NCI-H510A (cell line): ENCODE results near the gene BDKRB1.

Source experiments
- DNase-seq: peaks from one replicate; lab custom pipeline; 2025; lab: John Stamatoyannopoulos, UW

BDKRB1 gene

DNA sequence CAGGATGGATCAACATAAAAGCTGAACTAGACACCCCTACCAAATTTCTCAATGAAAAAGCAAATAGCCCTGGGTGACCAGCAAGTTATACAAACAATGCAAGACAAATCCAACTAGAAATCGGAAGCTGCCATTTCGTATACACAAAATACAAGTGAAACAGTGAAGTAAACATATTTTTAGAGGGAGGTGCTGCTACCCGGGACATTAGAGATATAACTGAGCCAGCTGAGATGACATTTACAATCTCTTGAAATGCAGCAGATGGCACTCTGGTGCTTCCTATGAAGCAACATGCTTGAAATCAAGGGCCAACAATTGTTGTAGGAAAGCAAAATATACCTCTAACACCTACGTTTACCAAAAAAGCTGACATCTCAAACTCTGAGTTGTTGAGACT is 25.5 kb downstream of the BDKRB1 start:
- no peak for DNase-seq

DNA sequence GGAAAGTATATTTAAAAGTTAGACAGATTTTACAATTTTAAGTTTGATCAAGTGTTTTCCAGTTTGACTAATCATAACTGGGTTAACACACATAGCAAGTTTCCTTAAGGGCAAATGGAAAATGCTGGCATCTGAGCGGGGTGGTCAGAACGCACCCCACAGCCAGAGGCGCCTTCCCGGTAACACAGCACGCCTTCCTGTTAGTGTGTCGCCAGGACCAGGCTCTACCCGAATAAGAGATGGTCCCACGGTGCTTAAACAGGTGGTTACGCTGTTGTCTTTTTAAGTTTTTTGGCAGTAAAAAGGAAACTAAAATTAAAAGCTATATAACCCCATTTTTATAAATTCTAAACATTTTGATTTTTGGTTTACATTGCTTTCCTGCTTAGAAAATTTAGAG is 28.0 kb downstream of the BDKRB1 start:
- no peak for DNase-seq

DNA sequence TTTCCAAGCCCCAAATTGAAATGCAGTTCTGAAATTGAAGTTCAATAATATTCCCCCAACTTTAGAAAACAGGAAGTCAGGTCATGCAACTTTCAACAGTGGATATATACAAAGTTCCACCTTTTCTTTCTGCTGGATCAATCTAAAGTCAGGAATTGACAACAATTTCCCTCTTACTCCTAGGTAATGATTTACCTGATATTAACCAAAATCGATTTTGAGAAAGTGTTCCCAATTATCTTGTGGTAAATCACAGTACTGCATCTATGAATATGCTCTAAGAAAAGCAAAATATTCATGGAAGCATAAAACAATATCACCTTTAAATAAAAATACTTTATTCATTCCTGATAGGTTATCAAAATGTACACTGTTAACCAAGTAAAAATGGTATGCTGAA is 28.4 kb downstream of the BDKRB1 start:
- no peak for DNase-seq

DNA sequence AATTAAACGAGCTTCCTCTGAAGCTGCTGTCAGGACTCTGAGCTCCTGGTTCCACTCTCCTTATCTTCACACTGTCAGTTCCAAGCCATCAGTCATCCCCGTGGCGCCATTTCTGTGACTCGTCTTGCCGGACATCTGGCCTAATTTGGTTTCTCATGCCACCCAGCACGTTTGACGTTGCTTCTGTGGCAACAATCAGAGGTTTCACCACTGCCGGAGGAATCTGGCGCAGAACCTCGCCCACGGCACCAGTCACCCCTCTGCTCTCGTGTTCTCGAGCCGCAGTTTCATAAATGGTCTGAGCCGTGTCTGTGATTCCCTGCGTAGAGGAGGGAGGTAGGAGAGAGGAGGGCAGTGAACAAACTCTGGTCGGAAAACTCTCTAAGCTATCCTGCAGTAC is 29.7 kb downstream of the BDKRB1 start:
- DNase-seq = no peak

DNA sequence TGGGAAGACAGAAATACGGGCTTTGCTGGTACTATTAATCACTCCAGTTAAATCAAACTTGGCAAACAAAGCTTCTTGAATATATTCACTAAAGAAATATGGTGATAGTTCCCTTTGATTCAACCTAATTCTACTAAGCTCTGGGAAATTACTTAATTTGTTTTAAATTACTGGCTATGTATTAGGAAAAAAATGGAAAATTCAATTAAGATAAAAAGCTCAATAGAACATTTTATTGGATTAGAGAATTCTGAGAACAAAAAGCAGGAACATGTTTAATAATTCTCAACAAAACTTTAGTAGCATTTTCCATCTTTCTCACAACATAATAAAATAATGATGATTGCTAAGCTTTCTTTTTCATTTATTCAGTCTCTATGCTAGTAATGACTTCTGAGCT is 30.2 kb downstream of the BDKRB1 start:
- no peak for DNase-seq

DNA sequence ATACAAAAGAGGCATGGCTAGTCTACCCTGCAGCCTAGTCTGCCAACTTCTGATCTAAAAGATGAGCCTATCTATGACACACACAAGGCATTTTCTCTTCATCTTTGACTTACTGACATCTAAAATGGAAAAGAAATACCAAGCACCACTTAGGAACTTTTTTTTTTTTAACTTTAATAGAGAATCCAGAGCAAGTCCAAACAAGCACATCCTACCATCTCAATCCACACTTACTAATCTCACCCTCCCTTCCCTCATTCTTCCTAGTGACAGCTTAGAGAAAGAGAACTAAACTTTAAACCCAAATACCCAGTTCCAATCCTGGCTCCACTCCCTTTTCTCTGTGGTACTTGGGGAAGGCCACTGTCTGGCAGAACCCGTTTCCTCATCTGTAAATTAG is 31.8 kb downstream of the BDKRB1 start:
- no peak for DNase-seq

DNA sequence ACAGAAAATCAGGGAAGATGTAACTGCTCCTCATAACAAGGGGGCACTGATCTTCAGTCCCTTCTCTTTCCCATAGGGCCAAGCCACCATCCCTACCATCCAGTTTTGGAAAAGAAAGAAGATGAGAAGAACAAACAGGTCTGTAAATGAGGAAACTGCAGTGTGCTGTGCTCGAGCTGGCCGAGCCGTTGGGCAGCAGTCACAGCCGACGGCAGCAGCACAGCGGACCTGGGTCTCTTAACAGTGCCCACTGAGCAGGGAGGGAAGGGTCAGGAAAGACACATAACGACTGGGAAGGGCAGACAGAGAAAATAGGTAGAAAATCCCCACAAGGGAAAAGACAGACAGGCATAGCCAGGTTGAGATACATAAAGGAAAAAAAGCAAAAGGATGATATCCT is 38.2 kb downstream of the BDKRB1 start:
- DNase-seq = no peak

DNA sequence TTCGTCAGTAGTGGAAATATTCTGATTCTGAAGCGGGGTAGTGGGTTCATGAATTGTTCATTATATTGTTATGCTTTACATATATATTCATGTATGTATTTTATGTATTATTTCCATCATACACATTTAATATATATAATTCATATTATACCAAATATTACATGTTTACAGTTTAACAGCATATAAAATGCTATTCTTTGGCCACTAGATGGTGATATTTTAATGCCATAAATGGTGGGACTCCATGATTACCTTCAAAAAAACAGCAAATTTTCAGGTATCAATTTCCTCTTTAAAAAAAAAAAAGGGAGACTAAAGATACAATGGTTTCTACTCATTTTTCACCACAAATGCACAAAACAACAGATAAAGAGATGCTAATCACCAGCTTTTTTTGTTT is 41.0 kb downstream of the BDKRB1 start:
- no peak for DNase-seq

DNA sequence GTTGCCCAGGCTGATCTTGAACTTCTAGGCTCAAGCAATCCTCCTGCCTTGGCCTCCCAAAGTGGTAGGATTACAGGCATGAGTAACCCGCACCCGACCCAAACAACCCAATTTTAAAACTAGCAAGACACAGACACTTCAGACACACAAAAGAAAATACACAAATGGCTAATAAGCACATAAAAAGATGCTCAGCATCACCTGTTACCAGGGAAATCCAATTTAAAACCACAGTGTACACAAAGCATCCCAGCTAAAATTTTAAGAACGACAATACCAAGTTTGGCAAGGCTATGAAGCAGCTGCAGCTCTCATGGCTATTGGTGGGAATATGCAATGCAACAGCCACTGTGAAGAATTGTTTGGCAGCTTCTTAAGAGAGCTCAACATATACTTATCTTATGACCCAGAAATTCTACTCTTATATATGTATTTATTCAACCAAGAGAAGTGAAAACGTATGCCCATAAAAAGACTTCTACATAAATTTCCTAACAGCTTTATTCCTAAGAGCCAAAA is 42.0 kb downstream of the BDKRB1 start:
- no peak for DNase-seq

DNA sequence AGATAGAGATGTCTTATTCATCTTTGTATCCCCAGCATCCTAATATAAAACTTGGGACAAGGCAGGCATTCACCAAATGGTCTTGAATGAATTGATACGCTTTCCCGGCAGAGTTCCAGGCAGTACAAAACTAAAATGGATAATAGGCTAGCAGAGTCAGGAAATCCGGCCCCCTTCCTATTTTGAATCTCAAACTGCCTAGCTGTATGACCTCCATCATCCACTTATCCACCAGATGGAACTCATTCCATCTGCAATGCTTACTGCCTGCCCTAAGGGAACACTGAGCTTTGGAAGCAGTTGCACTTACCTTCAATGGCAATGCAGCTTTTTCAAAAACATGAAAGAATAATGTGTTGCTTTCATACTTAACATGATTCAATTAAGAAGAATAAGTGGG is 43.4 kb downstream of the BDKRB1 start:
- no peak for DNase-seq

DNA sequence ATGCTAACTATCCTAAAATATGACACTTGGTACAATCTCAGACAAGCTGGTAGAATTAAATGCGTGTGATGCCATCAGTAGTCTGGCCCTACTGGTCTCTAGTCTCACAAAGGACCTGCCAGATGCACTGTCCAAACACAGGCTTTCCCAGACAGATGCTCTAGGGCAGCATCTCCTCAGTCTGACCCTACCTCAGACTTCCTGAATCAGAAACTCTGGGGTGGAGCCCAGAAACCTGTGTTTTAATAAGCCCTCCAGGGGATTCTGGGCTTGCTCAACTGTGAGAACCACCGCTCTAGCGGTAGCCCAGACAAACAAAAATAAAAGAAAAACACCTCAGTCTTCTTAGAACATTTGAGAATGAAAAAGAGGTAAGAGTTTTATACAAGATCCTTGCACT is 48.0 kb downstream of the BDKRB1 start:
- DNase-seq = no peak

DNA sequence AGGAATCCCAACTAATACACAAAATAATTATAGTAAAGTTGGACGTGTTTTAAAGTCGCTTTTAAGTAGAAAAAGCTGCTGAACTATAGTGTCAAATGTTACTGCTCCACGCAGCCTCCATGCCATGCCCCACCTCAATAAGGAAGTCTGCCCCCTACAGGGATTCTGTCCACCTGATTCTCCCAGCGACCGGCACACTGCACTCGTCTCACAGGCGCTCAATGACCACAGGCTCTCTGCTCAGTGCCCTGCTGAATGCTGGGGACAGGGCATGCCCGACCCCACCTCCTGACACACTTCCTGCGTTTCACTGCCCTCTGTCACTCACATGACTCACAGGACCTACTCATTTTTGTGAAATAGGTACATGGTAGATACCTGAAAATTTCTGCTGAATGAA is 48.9 kb downstream of the BDKRB1 start:
- DNase-seq = no peak

DNA sequence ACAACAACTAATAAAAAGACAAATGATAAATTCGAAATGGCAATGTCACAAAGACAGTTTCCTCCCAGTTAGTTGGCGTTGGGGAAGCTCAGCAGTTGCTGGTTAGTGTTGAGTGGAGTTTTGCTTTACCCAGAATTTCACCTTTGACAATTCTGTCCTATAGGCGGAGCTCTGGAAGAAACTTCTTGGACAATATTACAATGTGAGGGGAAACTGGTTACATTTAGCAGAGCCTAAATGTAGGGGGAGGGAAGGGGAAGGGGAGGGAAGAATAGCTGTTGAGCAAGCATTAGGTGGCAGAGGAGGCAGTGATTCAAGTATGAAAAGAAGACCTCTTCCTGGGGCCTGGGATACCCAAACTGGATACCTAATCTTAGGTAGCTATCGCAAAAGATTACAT is 51.4 kb downstream of the BDKRB1 start:
- no peak for DNase-seq

DNA sequence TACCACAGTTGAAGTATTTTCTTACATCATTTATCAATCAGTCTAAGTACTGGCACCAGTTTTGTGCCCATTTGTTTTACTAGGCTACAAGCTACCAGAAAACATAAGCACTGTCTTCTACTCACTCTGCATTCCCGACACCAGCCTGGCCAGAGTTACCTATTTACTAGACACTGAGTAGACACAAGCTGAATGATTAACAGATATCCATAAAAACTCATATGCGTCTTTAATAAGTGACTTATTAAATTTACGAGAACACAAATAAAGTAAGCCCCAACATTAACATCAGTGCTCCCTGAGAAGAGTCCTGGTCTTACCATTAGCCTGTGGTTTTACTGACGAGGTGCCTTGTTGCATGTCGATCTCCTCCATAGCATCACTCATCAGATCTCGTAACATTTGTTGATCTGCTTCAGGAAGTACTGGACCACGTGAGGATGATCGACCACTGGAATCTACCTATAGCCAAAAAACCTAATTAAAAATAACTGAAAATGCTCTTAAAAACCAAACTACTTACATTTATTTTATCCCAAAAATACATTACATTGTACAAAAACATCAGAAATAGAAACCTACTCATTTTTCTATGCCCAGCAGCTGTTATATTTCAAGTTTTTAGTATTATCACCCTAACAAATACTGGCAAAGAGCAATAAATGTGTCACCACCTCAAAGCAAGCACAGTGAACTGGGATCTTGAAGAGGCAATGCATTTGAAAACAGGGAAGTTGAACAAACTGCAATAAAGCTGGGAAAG is 53.3 kb downstream of the BDKRB1 start:
- no peak for DNase-seq

DNA sequence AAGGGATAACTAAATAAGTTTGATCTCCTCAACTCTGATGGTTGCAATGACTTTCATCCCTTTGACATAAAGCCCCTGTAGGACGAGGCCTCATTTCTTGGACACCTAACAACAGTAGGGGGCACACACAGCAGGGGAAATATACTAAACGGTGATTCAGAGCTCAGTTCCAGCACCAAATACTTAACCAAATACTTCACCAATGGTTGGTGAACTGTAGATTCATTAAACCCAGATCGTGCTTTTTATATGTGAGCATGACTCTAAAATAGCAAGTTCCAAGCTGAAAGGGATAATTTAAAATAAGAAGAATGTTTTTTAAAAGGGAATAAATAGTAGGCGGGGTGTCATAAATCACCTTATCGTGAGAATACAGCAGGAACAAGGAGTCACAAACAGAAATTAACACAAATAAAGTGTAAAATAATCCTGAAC is 53.9 kb downstream of the BDKRB1 start:
- no peak for DNase-seq

DNA sequence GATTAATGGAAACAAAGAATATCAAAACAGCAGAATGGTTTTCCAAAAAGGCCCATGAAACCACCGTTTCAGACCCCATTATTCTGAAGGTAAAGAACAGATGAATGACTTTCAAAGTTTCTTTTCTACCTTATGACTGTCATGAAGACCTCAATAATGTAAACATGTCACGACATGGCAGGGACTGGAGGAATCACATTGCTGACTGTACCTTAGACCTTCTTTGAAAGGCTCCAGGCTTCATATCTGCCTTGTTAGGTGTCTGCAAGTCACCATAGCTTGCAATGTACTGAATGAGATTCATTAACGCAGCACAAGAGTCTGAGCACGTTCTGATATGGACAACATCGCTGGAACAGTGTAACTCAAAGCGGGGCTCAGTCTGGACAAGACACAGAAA is 54.9 kb downstream of the BDKRB1 start:
- no peak for DNase-seq
